Stimulated activated naive B cell treated with anti-CD40 and anti-IgM and Interleukin-4, amounts not matched to agents 10 μg/mL and 1 μg/mL and 100 μg/mL, for 72 hours (primary cell): ENCODE results near the gene PPP5C.

Experiments used
- ATAC-seq, 2 donors: fragments of 150-1000 bp; cut with Tn5 transposase; replicated peaks; 2 replicates each; pipeline ENCODE4 v1.10.0; 2021; ENCODE audit warnings: moderate library complexity in 1 of 2
- DNase-seq: peaks from one replicate; pipeline ENCODE4 v3.0.0; 2021
- H3K27ac Mint-ChIP-seq: one replicate; pipeline ENCODE4 v1.8.0; 2022; ENCODE audit warnings: mild to moderate bottlenecking, mixed read lengths
- H3K27me3 Mint-ChIP-seq, 2 donors: one replicate each; pipeline ENCODE4 v1.8.0; 2022; ENCODE audit warnings: mixed read lengths in 2 of 2
- H3K36me3 Mint-ChIP-seq, 2 donors: one replicate each; pipeline ENCODE4 v1.8.0; 2022; ENCODE audit warnings: mixed read lengths in 2 of 2, mild to moderate bottlenecking in 1 of 2
- H3K4me1 Mint-ChIP-seq, 2 donors: one replicate each; pipeline ENCODE4 v1.8.0; 2022; ENCODE audit warnings: mixed read lengths in 2 of 2, mild to moderate bottlenecking in 1 of 2
- H3K4me3 Mint-ChIP-seq, 2 donors: one replicate each; pipeline ENCODE4 v1.8.0; 2022; ENCODE audit warnings: mild to moderate bottlenecking in 2 of 2, mixed read lengths in 2 of 2, moderate library complexity in 1 of 2
- H3K9me3 Mint-ChIP-seq, 2 donors: one replicate each; pipeline ENCODE4 v1.8.0; 2022; ENCODE audit warnings: mixed read lengths in 2 of 2, mild to moderate bottlenecking in 1 of 2

PPP5C gene

GRCh38 chr19:46380690-46381089 lies 33.8 kb downstream of the PPP5C start:
- DNase-seq = no peak
- H3K4me3 Mint-ChIP-seq = peak overlapping the region; percentile 22 to 52
- no peak for ATAC-seq
- H3K4me1 Mint-ChIP-seq = peaks cover 15 to 20% of the 10 kb centered on the region in 2 donors
- H3K27ac Mint-ChIP-seq = peak overlapping the region; percentile 87
- H3K9me3 Mint-ChIP-seq = no peaks in the 10 kb centered on the region
- H3K27me3 Mint-ChIP-seq = no peaks in the 10 kb centered on the region
- H3K36me3 Mint-ChIP-seq = peaks cover 68 to 86% of the 10 kb centered on the region in 2 donors

- H3K27ac Mint-ChIP-seq = peak overlapping the region; percentile 87
- no peaks in the 10 kb centered on the region for H3K27me3 Mint-ChIP-seq
- peaks cover 15 to 20% of the 10 kb centered on the region in 2 donors for H3K4me1 Mint-ChIP-seq
Observed at GRCh38 chr19:46381346-46381745, 34.5 kb downstream of the PPP5C start.

GRCh38 chr19:46381756-46382345 lies 35.0 kb downstream of the PPP5C start:
- Mint-ChIP-seq H3K27me3 (no peaks in the 10 kb centered on the region), H3K4me1 (peaks cover 15 to 20% of the 10 kb centered on the region in 2 donors), H3K9me3 (no peaks in the 10 kb centered on the region), H3K4me3 (no peak overlapping the region), H3K36me3 (peaks cover 64 to 82% of the 10 kb centered on the region in 2 donors), H3K27ac (no peak overlapping the region)
- DNase-seq (no peak), ATAC-seq (no peak)

More at GRCh38 chr19:46381346-46381745, 34.5 kb downstream of the PPP5C start:
- Mint-ChIP-seq H3K36me3 (peaks cover 66 to 84% of the 10 kb centered on the region in 2 donors), H3K4me3 (no peak overlapping the region), H3K9me3 (no peaks in the 10 kb centered on the region)
- DNase-seq = no peak
- no peak for ATAC-seq

- H3K9me3 Mint-ChIP-seq = no peaks in the 10 kb centered on the region
- peaks cover 15 to 20% of the 10 kb centered on the region in 2 donors for H3K4me1 Mint-ChIP-seq
- DNase-seq (no peak), ATAC-seq (no peak)
- H3K36me3 Mint-ChIP-seq = peaks cover 68 to 82% of the 10 kb centered on the region in 2 donors
- H3K27ac Mint-ChIP-seq = no peak overlapping the region
- H3K27me3 Mint-ChIP-seq = no peaks in the 10 kb centered on the region
- no peak overlapping the region for H3K4me3 Mint-ChIP-seq
Observed at GRCh38 chr19:46383171-46383815, 36.4 kb downstream of the PPP5C start.

- no peak overlapping the region for H3K4me3 Mint-ChIP-seq
- no peaks in the 10 kb centered on the region for H3K27me3 Mint-ChIP-seq
- no peak for ATAC-seq
- H3K9me3 Mint-ChIP-seq = no peaks in the 10 kb centered on the region
- H3K36me3 Mint-ChIP-seq = peaks cover 72 to 82% of the 10 kb centered on the region in 2 donors
- DNase-seq = no peak
- peaks cover 15 to 20% of the 10 kb centered on the region in 2 donors for H3K4me1 Mint-ChIP-seq
- H3K27ac Mint-ChIP-seq = no peak overlapping the region
Observed at GRCh38 chr19:46383846-46384245, 37.0 kb downstream of the PPP5C start.

- Mint-ChIP-seq H3K27ac (no peak overlapping the region), H3K36me3 (peaks cover 73 to 82% of the 10 kb centered on the region in 2 donors), H3K4me1 (peaks cover 14 to 18% of the 10 kb centered on the region in 2 donors), H3K9me3 (no peaks in the 10 kb centered on the region), H3K27me3 (no peaks in the 10 kb centered on the region), H3K4me3 (no peak overlapping the region)
- DNase-seq (no peak), ATAC-seq (no peak)
Observed at GRCh38 chr19:46384396-46384795, 37.5 kb downstream of the PPP5C start.

- Mint-ChIP-seq H3K4me3 (no peak overlapping the region), H3K4me1 (peaks cover 5% of the 10 kb centered on the region in 2 donors), H3K27ac (peak overlapping the region; percentile 76), H3K36me3 (peaks cover 73 to 84% of the 10 kb centered on the region in 2 donors), H3K9me3 (no peaks in the 10 kb centered on the region), H3K27me3 (no peaks in the 10 kb centered on the region)
- no peak for DNase-seq
- ATAC-seq = no peak
Observed at GRCh38 chr19:46385636-46386035, 38.7 kb downstream of the PPP5C start.

- no peak overlapping the region for H3K4me3 Mint-ChIP-seq
- H3K27me3 Mint-ChIP-seq = no peaks in the 10 kb centered on the region
- no peak for ATAC-seq
- peaks cover 2 to 3% of the 10 kb centered on the region in 2 donors for H3K4me1 Mint-ChIP-seq
- H3K27ac Mint-ChIP-seq = peak overlapping the region; percentile 76
- no peaks in the 10 kb centered on the region for H3K9me3 Mint-ChIP-seq
- DNase-seq = no peak
- H3K36me3 Mint-ChIP-seq = peaks cover 70 to 82% of the 10 kb centered on the region in 2 donors
Observed at GRCh38 chr19:46386151-46386550, 39.3 kb downstream of the PPP5C start.

- peaks cover 70 to 87% of the 10 kb centered on the region in 2 donors for H3K36me3 Mint-ChIP-seq
- H3K27me3 Mint-ChIP-seq = no peaks in the 10 kb centered on the region
- H3K27ac Mint-ChIP-seq = no peak overlapping the region
Observed at GRCh38 chr19:46386996-46387712, 40.3 kb downstream of the PPP5C start.

GRCh38 chr19:46387713-46388130 lies 40.8 kb downstream of the PPP5C start:
- Mint-ChIP-seq H3K27me3 (no peaks in the 10 kb centered on the region), H3K9me3 (no peaks in the 10 kb centered on the region), H3K36me3 (peaks cover 64 to 84% of the 10 kb centered on the region in 2 donors), H3K4me1 (peaks cover 6 to 18% of the 10 kb centered on the region in 2 donors), H3K4me3 (no peak overlapping the region), H3K27ac (peak overlapping the region; percentile 42)
- no peak for DNase-seq
- ATAC-seq = no peak

More at GRCh38 chr19:46386996-46387712, 40.3 kb downstream of the PPP5C start:
- H3K4me1 Mint-ChIP-seq = peaks cover 4 to 12% of the 10 kb centered on the region in 2 donors
- no peak overlapping the region for H3K4me3 Mint-ChIP-seq
- H3K9me3 Mint-ChIP-seq = no peaks in the 10 kb centered on the region
- ATAC-seq = no peak
- no peak for DNase-seq

- H3K36me3 Mint-ChIP-seq = peaks cover 62 to 83% of the 10 kb centered on the region in 2 donors
- no peaks in the 10 kb centered on the region for H3K9me3 Mint-ChIP-seq
- peaks cover 7 to 20% of the 10 kb centered on the region in 2 donors for H3K4me1 Mint-ChIP-seq
- H3K27ac Mint-ChIP-seq = no peak overlapping the region
- no peak overlapping the region for H3K4me3 Mint-ChIP-seq
- ATAC-seq (no peak), DNase-seq (no peak)
- H3K27me3 Mint-ChIP-seq = no peaks in the 10 kb centered on the region
Observed at GRCh38 chr19:46388311-46389095, 41.6 kb downstream of the PPP5C start.

- Mint-ChIP-seq H3K27me3 (no peaks in the 10 kb centered on the region), H3K4me3 (no peak overlapping the region), H3K4me1 (peaks cover 11 to 20% of the 10 kb centered on the region in 2 donors), H3K27ac (no peak overlapping the region), H3K36me3 (peaks cover 58 to 69% of the 10 kb centered on the region in 2 donors), H3K9me3 (no peaks in the 10 kb centered on the region)
- ATAC-seq (no peak), DNase-seq (no peak)
Observed at GRCh38 chr19:46390121-46390858, 43.4 kb downstream of the PPP5C start.

GRCh38 chr19:46390866-46391265 lies 44.0 kb downstream of the PPP5C start:
- no peaks in the 10 kb centered on the region for H3K9me3 Mint-ChIP-seq
- DNase-seq (no peak), ATAC-seq (no peak)
- H3K36me3 Mint-ChIP-seq = peaks cover 55 to 66% of the 10 kb centered on the region in 2 donors
- peak overlapping the region; percentile 37 for H3K27ac Mint-ChIP-seq
- no peaks in the 10 kb centered on the region for H3K27me3 Mint-ChIP-seq
- no peak overlapping the region for H3K4me3 Mint-ChIP-seq
- H3K4me1 Mint-ChIP-seq = peaks cover 11 to 20% of the 10 kb centered on the region in 2 donors
